ENCODE measurements around the gene PTK6. TPM values are rescaled to one million over a fixed set of nuclear protein-coding genes. Genes with fewer than 3 reads are reported as not detected.
"Not testable (repeated sequence)": the region's sequence is repeated elsewhere in the genome, so short reads cannot be mapped to it uniquely, and the experiment has no call there.

PTK6 gene
- total RNA-seq, 2 experiments from 2014 or later, result 2.1 to 2.3 TPM

- POLR2A ChIA-PET, H3K9me3 Mint-ChIP-seq: not testable (repeated sequence)
- DNase-seq, result peak; percentile 83
Observed at GRCh38 chr20:63559485-63560332, 22.5 kb upstream of the PTK6 start.

GRCh38 chr20:63558804-63559484 lies 21.8 kb upstream of the PTK6 start:
- CTCF ChIA-PET, result no interaction called here
- POLR2A ChIA-PET, result no interaction called here
- no peak for DNase-seq
- Mint-ChIP-seq H3K36me3 (ENCODE audit: low read depth) (peaks cover 36% of the 10 kb centered on the region), H3K4me3 (no peak overlapping the region), H3K27ac (no peak overlapping the region), H3K27me3 (no peaks in the 10 kb centered on the region), H3K9me3 (no peaks in the 10 kb centered on the region), H3K4me1 (peaks cover 2% of the 10 kb centered on the region)

More at GRCh38 chr20:63559485-63560332, 22.5 kb upstream of the PTK6 start:
- CTCF ChIA-PET, H3K4me1 Mint-ChIP-seq, H3K4me3 Mint-ChIP-seq, H3K27ac Mint-ChIP-seq, H3K27me3 Mint-ChIP-seq: not testable (repeated sequence)
- H3K36me3 Mint-ChIP-seq (ENCODE audit: low read depth), result peaks cover 40% of the 10 kb centered on the region

GRCh38 chr20:63557481-63557891 lies 20.3 kb upstream of the PTK6 start:
- H3K9me3 Mint-ChIP-seq, result no peaks in the 10 kb centered on the region
- DNase-seq, result no peak
- ChIA-PET CTCF (interaction anchor here (1.0 kb wide), 1 partner anchor 20 kb away, joined by 4 read pairs; the partner anchor contains the start of gene PTK6), POLR2A (interaction anchor here (1.0 to 2.5 kb wide), 4 partner anchors 16 to 84 kb away, joined by 3 to 6 read pairs (median 4); partner anchors contain the start of genes GMEB2, HELZ2 and PTK6)
- no peak overlapping the region for H3K4me3 Mint-ChIP-seq
- H3K4me1 Mint-ChIP-seq, result peaks cover 10% of the 10 kb centered on the region
- no peak overlapping the region for H3K27ac Mint-ChIP-seq
- H3K36me3 Mint-ChIP-seq (ENCODE audit: low read depth), result peaks cover 36% of the 10 kb centered on the region
- H3K27me3 Mint-ChIP-seq, result peaks cover 2% of the 10 kb centered on the region

GRCh38 chr20:63556873-63557478 lies 19.8 kb upstream of the PTK6 start:
- Mint-ChIP-seq H3K27ac (no peak overlapping the region), H3K36me3 (ENCODE audit: low read depth) (peaks cover 35% of the 10 kb centered on the region), H3K4me3 (no peak overlapping the region), H3K27me3 (peaks cover 3% of the 10 kb centered on the region), H3K9me3 (no peaks in the 10 kb centered on the region), H3K4me1 (peaks cover 15% of the 10 kb centered on the region)
- ChIA-PET CTCF (interaction anchor here (0.5 to 1.0 kb wide), 2 partner anchors 19 to 21 kb away, joined by 3 to 4 read pairs; partner anchors contain the start of gene PTK6), POLR2A (interaction anchor here (1.0 to 2.5 kb wide), 4 partner anchors 17 to 84 kb away, joined by 3 to 6 read pairs (median 4); partner anchors contain the start of genes GMEB2, HELZ2 and PTK6)
- DNase-seq, result no peak

- Mint-ChIP-seq H3K4me1 (peaks cover 18% of the 10 kb centered on the region), H3K9me3 (no peaks in the 10 kb centered on the region), H3K36me3 (ENCODE audit: low read depth) (peaks cover 23% of the 10 kb centered on the region), H3K27me3 (peaks cover 6% of the 10 kb centered on the region), H3K4me3 (no peak overlapping the region), H3K27ac (no peak overlapping the region)
- ChIA-PET POLR2A (interaction anchor here (1.2 to 2.5 kb wide), 5 partner anchors 9 to 85 kb away, joined by 3 to 7 read pairs (median 5); partner anchors contain the start of genes PPDPF and PTK6), CTCF (no interaction called here)
- DNase-seq, result no peak
Observed at GRCh38 chr20:63555661-63556381, 18.6 kb upstream of the PTK6 start.

GRCh38 chr20:63554361-63555278 lies 17.4 kb upstream of the PTK6 start:
- Mint-ChIP-seq H3K36me3 (ENCODE audit: low read depth) (peaks cover 15% of the 10 kb centered on the region), H3K27me3 (peaks cover 14% of the 10 kb centered on the region), H3K4me1 (peaks cover 15% of the 10 kb centered on the region), H3K4me3 (no peak overlapping the region), H3K27ac (no peak overlapping the region), H3K9me3 (no peaks in the 10 kb centered on the region)
- DNase-seq, result no peak
- ChIA-PET POLR2A (interaction anchor here (0.9 to 2.5 kb wide), 7 partner anchors 10 to 152 kb away, joined by 3 to 7 read pairs (median 5); partner anchors contain the start of genes PPDPF and PTK6), CTCF (no interaction called here)

- H3K4me1 Mint-ChIP-seq, result peaks cover 15% of the 10 kb centered on the region
Observed at GRCh38 chr20:63553933-63554290, 16.7 kb upstream of the PTK6 start, which contains the start of gene FNDC11. FNDC11 (plus strand) TSS chr20:63554159; CDS start chr20:63555664, 1,505 bp downstream.

GRCh38 chr20:63553251-63553932 lies 16.2 kb upstream of the PTK6 start:
- DNase-seq, result peak; percentile 90
- Mint-ChIP-seq H3K36me3 (ENCODE audit: low read depth) (peaks cover 7% of the 10 kb centered on the region), H3K9me3 (no peaks in the 10 kb centered on the region), H3K27ac (peak overlapping the region; percentile 77), H3K4me3 (peak overlapping the region; percentile 41), H3K4me1 (peaks cover 15% of the 10 kb centered on the region), H3K27me3 (peaks cover 23% of the 10 kb centered on the region)
- ChIA-PET POLR2A (interaction anchor here (0.9 to 3.2 kb wide), 13 partner anchors 9 to 313 kb away, joined by 3 to 31 read pairs (median 4); partner anchors contain the start of genes GMEB2, HELZ2, PPDPF and PTK6), CTCF (interaction anchor here (0.9 to 2.3 kb wide), 4 partner anchors 15 to 89 kb away, joined by 3 to 20 read pairs (median 5); partner anchors contain the start of genes HELZ2, PPDPF and PTK6)

More at GRCh38 chr20:63553933-63554290, 16.7 kb upstream of the PTK6 start, which contains the start of gene FNDC11:
- ChIA-PET POLR2A (interaction anchor here (1.1 to 2.4 kb wide), 2 partner anchors 11 to 14 kb away, joined by 4 to 7 read pairs; no protein-coding TSS in a partner anchor), CTCF (no interaction called here)
- Mint-ChIP-seq H3K4me3 (peak within 1 kb of the TSS; percentile 41), H3K36me3 (ENCODE audit: low read depth) (peaks cover 11% of the 10 kb centered on the region), H3K27me3 (peaks cover 19% of the 10 kb centered on the region), H3K27ac (peak within 1 kb of the TSS; percentile 77), H3K9me3 (no peaks in the 10 kb centered on the region)
- no peak for DNase-seq

GRCh38 chr20:63552481-63553249 lies 15.5 kb upstream of the PTK6 start:
- DNase-seq, result peak; percentile 72
- Mint-ChIP-seq H3K4me1 (peaks cover 15% of the 10 kb centered on the region), H3K27ac (peak overlapping the region; percentile 77), H3K36me3 (ENCODE audit: low read depth) (peaks cover 5% of the 10 kb centered on the region), H3K4me3 (peak overlapping the region; percentile 41), H3K27me3 (peaks cover 26% of the 10 kb centered on the region), H3K9me3 (no peaks in the 10 kb centered on the region)
- ChIA-PET POLR2A (interaction anchor here (0.7 to 3.2 kb wide), 14 partner anchors 8 to 314 kb away, joined by 3 to 31 read pairs (median 4); partner anchors contain the start of genes GMEB2, HELZ2, PPDPF and PTK6), CTCF (interaction anchor here (0.9 to 2.3 kb wide), 4 partner anchors 14 to 89 kb away, joined by 3 to 20 read pairs (median 5); partner anchors contain the start of genes HELZ2, PPDPF and PTK6)

- DNase-seq, result no peak
- ChIA-PET CTCF (interaction anchor here (1.1 to 2.3 kb wide), 2 partner anchors 30 to 430 kb away, joined by 3 to 5 read pairs; partner anchors contain the start of genes PPDPF and PRPF6), POLR2A (interaction anchor here (1.1 to 3.2 kb wide), 4 partner anchors 13 to 107 kb away, joined by 4 to 31 read pairs (median 4); partner anchors contain the start of genes PTK6 and RTEL1)
- H3K4me3 Mint-ChIP-seq, result no peak overlapping the region
- peaks cover 32% of the 10 kb centered on the region for H3K27me3 Mint-ChIP-seq
- H3K27ac Mint-ChIP-seq, result no peak overlapping the region
- no peaks in the 10 kb centered on the region for H3K36me3 Mint-ChIP-seq (ENCODE audit: low read depth)
- H3K9me3 Mint-ChIP-seq, result no peaks in the 10 kb centered on the region
- H3K4me1 Mint-ChIP-seq, result peaks cover 15% of the 10 kb centered on the region
Observed at GRCh38 chr20:63551068-63551467, 13.9 kb upstream of the PTK6 start.

All from activated CD4-positive, alpha-beta memory T cell treated with anti-CD3 and anti-CD28 coated beads, Interleukin-2, amount 10 ng/mL, durations not matched to agents 7 days and 5 days (primary cell).